NCI-H345 (cell line): ENCODE results near the gene CPN2.

ENCODE experiments used
- DNase-seq: peaks from one replicate; lab custom pipeline; 2025; lab: John Stamatoyannopoulos, UW

Gene CPN2

GRCh38 chr3:194294895-194295214, 56.3 kb downstream of the CPN2 start:
- DNase-seq, result no peak

DNA sequence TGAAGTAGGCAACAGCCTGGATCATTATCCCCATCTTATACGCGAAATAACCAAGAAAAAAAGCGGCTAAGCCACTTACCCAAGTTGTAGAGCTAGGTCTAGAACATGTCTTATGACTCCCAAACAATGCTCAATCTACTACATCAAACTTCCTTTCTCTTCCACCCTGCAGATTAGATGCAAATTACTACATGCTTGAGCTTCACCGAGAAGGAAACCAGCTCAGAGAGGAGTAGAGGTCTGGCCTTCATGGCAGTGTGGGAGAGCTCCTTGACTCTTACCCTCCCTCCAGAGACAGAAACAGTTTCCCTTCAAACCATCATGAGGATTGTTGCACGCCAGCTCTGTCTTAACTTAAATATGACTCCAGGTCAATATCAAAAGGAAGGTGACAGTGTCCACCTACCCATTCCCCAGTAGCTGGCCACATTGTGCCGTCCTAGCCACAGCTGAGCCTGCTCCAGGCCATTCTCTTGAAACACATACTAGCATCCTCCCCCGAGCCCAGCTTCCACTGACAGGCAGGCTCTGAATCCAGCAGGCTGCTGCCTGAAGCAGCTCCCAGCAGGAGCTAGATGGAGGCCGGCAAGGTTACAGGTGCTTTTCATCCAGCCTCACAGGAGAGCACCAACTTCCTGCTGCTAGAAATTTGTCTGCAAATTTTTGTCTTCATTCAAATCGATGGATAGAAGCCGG, 56.8 kb downstream of the CPN2 start:
- DNase-seq, result peak; percentile 20

DNA sequence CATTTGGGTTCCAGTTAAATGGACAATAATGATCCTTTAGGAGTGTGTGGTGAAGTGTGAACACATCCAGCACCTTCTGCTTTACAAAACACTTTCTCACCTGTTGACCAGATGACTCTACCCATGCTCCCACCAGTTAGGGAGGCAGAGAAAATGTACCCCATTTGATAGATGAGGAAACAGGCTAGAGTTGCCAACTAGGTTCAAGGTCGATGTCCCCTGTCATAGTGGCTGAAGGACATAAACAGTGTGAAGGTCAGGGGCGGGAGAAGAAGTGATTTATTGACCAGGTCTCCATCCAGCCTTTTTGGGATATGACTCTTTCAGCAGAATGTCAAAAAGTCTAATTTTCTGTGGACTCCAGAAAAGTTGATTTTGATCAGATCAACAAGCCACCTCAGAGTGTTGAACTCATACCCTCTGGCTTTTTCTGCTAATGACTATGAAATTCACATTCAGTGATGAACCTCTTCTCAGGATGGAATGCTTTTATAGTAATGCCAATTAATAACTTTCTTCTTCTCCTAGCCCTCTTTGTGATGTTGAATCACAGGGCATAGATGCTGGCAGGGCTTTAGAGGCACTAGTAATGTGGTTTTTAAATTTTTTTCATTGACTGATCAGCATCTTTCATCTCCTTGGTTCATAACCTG, 57.5 kb downstream of the CPN2 start:
- no peak for DNase-seq

GRCh38 chr3:194292331-194292730, 58.8 kb downstream of the CPN2 start:
- no peak for DNase-seq
